H9 (cell line): ENCODE data around the gene ERC2. TPM values are rescaled to one million over a fixed set of nuclear protein-coding genes. Genes with fewer than 3 reads are reported as not detected.

ENCODE experiments used
- DNase-seq: peaks from one replicate; pipeline ENCODE4 v3.0.0-alpha.2; 2017
- H2AFZ ChIP-seq: one replicate; pipeline ENCODE4 v1.6.1; 2013; ENCODE audit warnings: mild to moderate bottlenecking, low read length, control low read depth, moderate library complexity
- H2AK5ac ChIP-seq: 2 replicates; pipeline ENCODE4 v1.6.1; 2013; ENCODE audit warnings: low read length, control low read depth, mixed read lengths; ENCODE audit not compliant: insufficient read length
- H2BK120ac ChIP-seq: one replicate; pipeline ENCODE4 v1.6.1; 2013; ENCODE audit warnings: low read depth, mild to moderate bottlenecking, low read length, control low read depth, inconsistent platforms; ENCODE audit not compliant: poor library complexity, severe bottlenecking
- H2BK12ac ChIP-seq: 2 replicates; pipeline ENCODE4 v1.6.1; 2013; ENCODE audit warnings: low read length, control low read depth, mixed read lengths, low read depth; ENCODE audit not compliant: insufficient read length
- H2BK15ac ChIP-seq: 2 replicates; pipeline ENCODE4 v1.6.1; 2013; ENCODE audit warnings: low read depth, low read length, control low read depth
- H2BK20ac ChIP-seq: one replicate; pipeline ENCODE4 v1.6.1; 2013; ENCODE audit warnings: low read depth, mild to moderate bottlenecking, low read length, control low read depth, inconsistent platforms; ENCODE audit not compliant: poor library complexity, severe bottlenecking
- H2BK5ac ChIP-seq: 2 replicates; pipeline ENCODE4 v1.6.1; 2013; ENCODE audit warnings: low read length, control low read depth, mixed read lengths; ENCODE audit not compliant: insufficient read length
- H3K14ac ChIP-seq: 2 replicates; pipeline ENCODE4 v1.6.1; 2013; ENCODE audit warnings: low read length, control low read depth; ENCODE audit not compliant: insufficient read depth
- H3K18ac ChIP-seq: 2 replicates; pipeline ENCODE4 v1.6.1; 2013; ENCODE audit warnings: low read depth, mild to moderate bottlenecking, mixed read lengths, low read length, control low read depth; ENCODE audit not compliant: insufficient read length
- H3K23ac ChIP-seq: 2 replicates; pipeline ENCODE4 v1.6.1; 2013; ENCODE audit warnings: low read length, control low read depth, mixed read lengths, low read depth; ENCODE audit not compliant: insufficient read length
- H3K23me2 ChIP-seq: 2 replicates; pipeline ENCODE4 v1.6.1; 2013; ENCODE audit warnings: low read depth, mild to moderate bottlenecking, mixed read lengths, low read length, control low read depth; ENCODE audit not compliant: insufficient read length, poor library complexity, severe bottlenecking
- H3K27ac ChIP-seq: 2 replicates; pipeline ENCODE4 v1.5.1; 2013; ENCODE audit warnings: low read length, control low read depth, mixed read lengths, low read depth; ENCODE audit not compliant: insufficient read length
- H3K27me3 ChIP-seq: 2 replicates; pipeline ENCODE4 v1.6.1; 2013; ENCODE audit warnings: low read length, control low read depth, inconsistent platforms; ENCODE audit not compliant: insufficient read depth
- H3K4ac ChIP-seq: 2 replicates; pipeline ENCODE4 v1.6.1; 2013; ENCODE audit warnings: low read depth, mild to moderate bottlenecking, control low read depth, inconsistent platforms, low read length, moderate library complexity
- H3K4me1 ChIP-seq: 2 replicates; pipeline ENCODE4 v1.6.1; 2013; ENCODE audit warnings: low read length, control low read depth, inconsistent platforms; ENCODE audit not compliant: insufficient read depth
- H3K4me2 ChIP-seq: 2 replicates; pipeline ENCODE4 v1.6.1; 2013; ENCODE audit warnings: low read length, control low read depth, mixed read lengths; ENCODE audit not compliant: insufficient read length, insufficient read depth
- H3K56ac ChIP-seq: 2 replicates; pipeline ENCODE4 v1.6.1; 2013; ENCODE audit warnings: low read depth, mild to moderate bottlenecking, mixed read lengths, low read length, control low read depth; ENCODE audit not compliant: insufficient read length
- H3K79me1 ChIP-seq: 2 replicates; pipeline ENCODE4 v1.6.1; 2013; ENCODE audit warnings: low read depth, mild to moderate bottlenecking, moderate library complexity, low read length, control low read depth, inconsistent platforms; ENCODE audit not compliant: insufficient read depth, poor library complexity, severe bottlenecking
- H3K79me2 ChIP-seq: 2 replicates; pipeline ENCODE4 v1.6.1; 2013; ENCODE audit warnings: low read length, control low read depth, inconsistent platforms; ENCODE audit not compliant: insufficient read depth
- H3K9ac ChIP-seq: 2 replicates; pipeline ENCODE4 v1.6.1; 2013; ENCODE audit warnings: low read length, control low read depth, mixed read lengths; ENCODE audit not compliant: insufficient read length; ENCODE audit errors: extremely low read depth
- H3K9me3 ChIP-seq: one replicate; pipeline ENCODE4 v1.6.1; 2013; ENCODE audit warnings: low read depth, low read length, inconsistent platforms; ENCODE audit not compliant: control insufficient read depth
- H3T11ph ChIP-seq: one replicate; pipeline ENCODE4 v1.6.1; 2013; ENCODE audit warnings: mild to moderate bottlenecking, low read length, control low read depth, inconsistent platforms
- H4K20me1 ChIP-seq: one replicate; pipeline ENCODE4 v1.6.1; 2013; ENCODE audit not compliant: control insufficient read depth, insufficient read length, insufficient read depth
- H4K5ac ChIP-seq: 2 replicates; pipeline ENCODE4 v1.6.1; 2013; ENCODE audit warnings: low read depth, mild to moderate bottlenecking, mixed read lengths, low read length, control low read depth; ENCODE audit not compliant: insufficient read length
- H4K8ac ChIP-seq: replicated peaks from 2 replicates; pipeline ENCODE4 v1.6.1; 2013; ENCODE audit warnings: low read length, control low read depth, mixed read lengths, low read depth; ENCODE audit not compliant: insufficient read length
- H4K91ac ChIP-seq: 2 replicates; pipeline ENCODE4 v1.6.1; 2013; ENCODE audit warnings: low read depth, mild to moderate bottlenecking, moderate library complexity, mixed read lengths, low read length, control low read depth; ENCODE audit not compliant: insufficient read length
- H3K27ac Mint-ChIP-seq, 3 experiments: 2 replicates in 2 of 3; 3 replicates in 1 of 3; pipeline ENCODE4 v1.8.0; 2020 to 2021; ENCODE audit warnings: mixed read lengths in 3 of 3, mild to moderate bottlenecking in 1 of 3, moderate library complexity in 1 of 3
- H3K27me3 Mint-ChIP-seq: 2 replicates; pipeline ENCODE4 v1.8.0; 2021; ENCODE audit warnings: low read depth, mild to moderate bottlenecking, moderate library complexity, mixed read lengths
- H3K36me3 Mint-ChIP-seq, 3 experiments: 2 replicates in 2 of 3; 3 replicates in 1 of 3; pipeline ENCODE4 v1.8.0; 2020 to 2021; ENCODE audit warnings: low read depth in 3 of 3, mixed read lengths in 3 of 3; ENCODE audit not compliant: insufficient read depth in 1 of 3
- H3K4me1 Mint-ChIP-seq, 2 experiments: 2 replicates each; pipeline ENCODE4 v1.8.0; 2020; ENCODE audit warnings: mixed read lengths in 2 of 2
- H3K4me3 Mint-ChIP-seq, 2 experiments: 2 replicates in 1 of 2; 3 replicates in 1 of 2; pipeline ENCODE4 v1.8.0; 2020 to 2021; ENCODE audit warnings: mild to moderate bottlenecking in 2 of 2, mixed read lengths in 2 of 2, moderate library complexity in 1 of 2
- H3K9me3 Mint-ChIP-seq, 2 experiments: 2 replicates in 1 of 2; 3 replicates in 1 of 2; pipeline ENCODE4 v1.8.0; 2020; ENCODE audit warnings: mild to moderate bottlenecking in 2 of 2, mixed read lengths in 2 of 2, moderate library complexity in 1 of 2
- WGBS: extraction: QIAGEN DNeasy Blood & Tissue Kit; methylation state at CpG from one replicate; pipeline ENCODE4 v1.1.7; 2013; ENCODE audit warnings: missing lambda C conversion rate, low lambda C conversion rate, mixed read lengths; ENCODE audit not compliant: insufficient read length; ENCODE audit errors: extremely low coverage; 5-methylcytosine and 5-hydroxymethylcytosine counted together
- total RNA-seq: library from RNA; stranded (reverse); gene quantifications from 2 replicates; pipeline ENCODE4 v1.2.1, GENCODE V29; 2021
- TF ChIP-seq, protein P1 (sequence below): fragments of 200-600 bp; sonication (generic); conservative IDR thresholded peaks from 3 replicates; pipeline ENCODE4 v1.8.0; 2021; ENCODE audit warnings: antibody characterized with exemption, mild to moderate bottlenecking

ERC2 gene
- total RNA-seq, 1 experiment from 2014 or later = 15.4 TPM

DNA sequence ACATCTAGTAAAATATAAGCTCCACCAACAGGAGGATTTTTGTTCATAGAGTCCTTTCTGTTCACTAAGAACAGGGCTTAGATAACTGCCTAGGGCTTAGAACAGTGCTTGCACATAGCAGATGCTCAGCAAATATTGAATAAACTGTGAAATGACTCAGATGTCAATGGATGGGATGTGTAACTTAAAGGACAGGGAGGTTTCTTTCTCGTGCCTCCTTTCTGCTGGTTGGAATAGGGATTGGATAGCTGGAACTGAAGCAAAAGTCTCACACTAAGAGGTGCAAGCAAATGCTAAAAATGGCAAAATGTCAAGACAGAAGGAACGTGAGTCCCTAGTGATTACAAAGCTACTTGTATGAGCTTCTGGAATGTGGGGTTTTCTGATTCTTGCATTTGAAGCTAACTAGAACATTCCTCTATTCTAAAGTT is 588.4 kb downstream of the ERC2 start:
- Mint-ChIP-seq H3K36me3 (no peaks in the 10 kb centered on the region), H3K9me3 (no peaks in the 10 kb centered on the region), H3K27ac (peak overlapping the region in 1 of 3 experiments; percentile 52; a peak in 2 of 7 replicates), H3K4me3 (no peak overlapping the region; a peak in 1 of 5 replicates), H3K4me1 (peaks cover 19 to 38% of the 10 kb centered on the region in 2 experiments), H3K27me3 (no peaks in the 10 kb centered on the region)
- Histone ChIP-seq H3K27ac (no peak overlapping the region), H3K79me2 (no peaks in the 10 kb centered on the region), H3T11ph (no peak overlapping the region), H4K91ac (no peak overlapping the region), H4K8ac (no peak overlapping the region), H3K4me1 (no peaks in the 10 kb centered on the region), H3K79me1 (no peaks in the 10 kb centered on the region), H2AK5ac (no peak overlapping the region), H2BK12ac (no peak overlapping the region), H3K23me2 (no peaks in the 10 kb centered on the region), H2BK20ac (no peak overlapping the region), H3K27me3 (no peaks in the 10 kb centered on the region), H3K23ac (no peak overlapping the region), H3K56ac (no peak overlapping the region), H3K9ac (no peak overlapping the region), H3K4me2 (no peak overlapping the region), H4K5ac (no peak overlapping the region), H3K14ac (no peak overlapping the region), H3K4ac (no peak overlapping the region), H2BK5ac (no peak overlapping the region), H2AFZ (no peak overlapping the region), H2BK120ac (no peak overlapping the region), H4K20me1 (no peaks in the 10 kb centered on the region), H3K9me3 (no peaks in the 10 kb centered on the region), H2BK15ac (no peak overlapping the region), H3K18ac (no peak overlapping the region)
- TF ChIP-seq, protein P1, sequence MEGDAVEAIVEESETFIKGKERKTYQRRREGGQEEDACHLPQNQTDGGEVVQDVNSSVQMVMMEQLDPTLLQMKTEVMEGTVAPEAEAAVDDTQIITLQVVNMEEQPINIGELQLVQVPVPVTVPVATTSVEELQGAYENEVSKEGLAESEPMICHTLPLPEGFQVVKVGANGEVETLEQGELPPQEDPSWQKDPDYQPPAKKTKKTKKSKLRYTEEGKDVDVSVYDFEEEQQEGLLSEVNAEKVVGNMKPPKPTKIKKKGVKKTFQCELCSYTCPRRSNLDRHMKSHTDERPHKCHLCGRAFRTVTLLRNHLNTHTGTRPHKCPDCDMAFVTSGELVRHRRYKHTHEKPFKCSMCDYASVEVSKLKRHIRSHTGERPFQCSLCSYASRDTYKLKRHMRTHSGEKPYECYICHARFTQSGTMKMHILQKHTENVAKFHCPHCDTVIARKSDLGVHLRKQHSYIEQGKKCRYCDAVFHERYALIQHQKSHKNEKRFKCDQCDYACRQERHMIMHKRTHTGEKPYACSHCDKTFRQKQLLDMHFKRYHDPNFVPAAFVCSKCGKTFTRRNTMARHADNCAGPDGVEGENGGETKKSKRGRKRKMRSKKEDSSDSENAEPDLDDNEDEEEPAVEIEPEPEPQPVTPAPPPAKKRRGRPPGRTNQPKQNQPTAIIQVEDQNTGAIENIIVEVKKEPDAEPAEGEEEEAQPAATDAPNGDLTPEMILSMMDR = no peak
- WGBS = no CpG with 5 or more reads among the region's 2 CpGs
- DNase-seq = no peak
